ENCODE results near the gene ZNF222. TPM values are rescaled to one million over a fixed set of nuclear protein-coding genes. Genes with fewer than 3 reads are reported as not detected.

Gene ZNF222
- polyA plus RNA-seq, 3 donors: 1.0 to 1.5 (median 1.1) TPM

GRCh38 chr19:44066305-44066704 lies 41.1 kb downstream of the ZNF222 start:
- Histone ChIP-seq H3K4me3 (replicated peaks in 1 of 3; ENCODE audit: low read depth in 2 of 3, low read length in 3 of 3) (peak overlapping the region in 1 of 3 experiments; percentile 3), H2AFZ (ENCODE audit: insufficient read depth, low read depth, low read length, poor library complexity, severe bottlenecking) (no peak overlapping the region), H3K27me3 (ENCODE audit: control insufficient read depth in 2 of 2, insufficient read depth in 2 of 2, low read length in 2 of 2) (no peaks in the 10 kb centered on the region), H4K20me1 (ENCODE audit: insufficient read depth, low read length) (no peaks in the 10 kb centered on the region), H3K79me2 (ENCODE audit: insufficient read depth, low read length) (no peaks in the 10 kb centered on the region), H3K27ac (ENCODE audit: low read depth in 1 of 2, low read length in 2 of 2) (no peak overlapping the region), H3K9ac (ENCODE audit: insufficient read depth, low read length, poor library complexity, severe bottlenecking) (no peak overlapping the region), H3K4me2 (replicated peaks; ENCODE audit: extremely low read depth, low read length, poor library complexity, severe bottlenecking) (no peak overlapping the region), H3K9me3 (replicated peaks in 1 of 2; ENCODE audit: control insufficient read depth in 1 of 2, insufficient read depth in 1 of 2, low read length in 2 of 2) (peaks cover 45 to 95% of the 10 kb centered on the region in 2 donors), H3K4me1 (ENCODE audit: control insufficient read depth in 1 of 2, insufficient read depth in 2 of 2, low read length in 2 of 2) (peaks cover under 1 to 2% of the 10 kb centered on the region in 2 donors), H3K36me3 (replicated peaks in 1 of 2; ENCODE audit: control insufficient read depth in 1 of 2, insufficient read depth in 2 of 2, low read length in 2 of 2) (peaks cover 29 to 62% of the 10 kb centered on the region in 2 donors)
- Mint-ChIP-seq H3K27ac (no peak overlapping the region), H3K36me3 (peaks cover 50 to 56% of the 10 kb centered on the region in 2 donors), H3K27me3 (ENCODE audit: low read depth in 3 of 3) (no peaks in the 10 kb centered on the region), H3K9me3 (peaks cover 49 to 83% (median 75%) of the 10 kb centered on the region in 7 donors), H3K4me1 (peaks cover 4% of the 10 kb centered on the region), H3K4me3 (no peak overlapping the region)
- no peak for TF ChIP-seq CTCF (IDR thresholded peaks at IDR 0.05)
- intact Hi-C loops (cut with micrococcal nuclease): no loop called here
- DNase-seq: no peak
- no CpG with 5 or more reads among the region's 3 CpGs for WGBS (ENCODE audit: insufficient coverage)

GRCh38 chr19:44069415-44069814 lies 44.2 kb downstream of the ZNF222 start:
- H3K4me2 ChIP-seq (replicated peaks; ENCODE audit: extremely low read depth, low read length, poor library complexity, severe bottlenecking): no peak overlapping the region
- H3K9me3 Mint-ChIP-seq: peaks cover 42 to 74% (median 70%) of the 10 kb centered on the region in 7 donors
- H3K4me3 Mint-ChIP-seq: no peak overlapping the region
- no peak overlapping the region for H3K9ac ChIP-seq (ENCODE audit: insufficient read depth, low read length, poor library complexity, severe bottlenecking)
- DNase-seq: no peak
- H3K27me3 ChIP-seq (ENCODE audit: control insufficient read depth in 2 of 2, insufficient read depth in 2 of 2, low read length in 2 of 2): no peaks in the 10 kb centered on the region
- H3K4me1 ChIP-seq (ENCODE audit: control insufficient read depth in 1 of 2, insufficient read depth in 2 of 2, low read length in 2 of 2): peaks cover 16 to 17% of the 10 kb centered on the region in 2 donors
- intact Hi-C loops (cut with micrococcal nuclease): no loop called here
- H3K27ac ChIP-seq (ENCODE audit: low read depth in 1 of 2, low read length in 2 of 2): no peak overlapping the region
- TF ChIP-seq CTCF (IDR thresholded peaks at IDR 0.05): no peak
- H3K4me1 Mint-ChIP-seq: peaks cover 22% of the 10 kb centered on the region
- no peaks in the 10 kb centered on the region for H3K79me2 ChIP-seq (ENCODE audit: insufficient read depth, low read length)
- H3K4me3 ChIP-seq (replicated peaks in 1 of 3; ENCODE audit: low read depth in 2 of 3, low read length in 3 of 3): no peak overlapping the region
- no CpG with 5 or more reads among the region's 1 CpG for WGBS (ENCODE audit: insufficient coverage)
- H2AFZ ChIP-seq (ENCODE audit: insufficient read depth, low read depth, low read length, poor library complexity, severe bottlenecking): no peak overlapping the region
- H3K36me3 Mint-ChIP-seq: peaks cover 20 to 25% of the 10 kb centered on the region in 2 donors
- peaks cover 39 to 68% of the 10 kb centered on the region in 2 donors for H3K9me3 ChIP-seq (replicated peaks in 1 of 2; ENCODE audit: control insufficient read depth in 1 of 2, insufficient read depth in 1 of 2, low read length in 2 of 2)
- H4K20me1 ChIP-seq (ENCODE audit: insufficient read depth, low read length): no peaks in the 10 kb centered on the region
- peaks cover 14 to 31% of the 10 kb centered on the region in 2 donors for H3K36me3 ChIP-seq (replicated peaks in 1 of 2; ENCODE audit: control insufficient read depth in 1 of 2, insufficient read depth in 2 of 2, low read length in 2 of 2)
- no peak overlapping the region for H3K27ac Mint-ChIP-seq
- H3K27me3 Mint-ChIP-seq (ENCODE audit: low read depth in 3 of 3): peaks cover 3 to 4% (median 3%) of the 10 kb centered on the region in 3 donors

All from CD14-positive monocyte (primary cell).